Sigmoid colon (tissue), 7 donors: ENCODE data around the gene PTPN20. TPM values are rescaled to one million over a fixed set of nuclear protein-coding genes. Genes with fewer than 3 reads are reported as not detected.

Experiments used
- DNase-seq: peaks from one replicate; pipeline ENCODE4 v3.0.0-alpha.2; 2019
- H3K27ac ChIP-seq, 4 donors: fragments of 200-600 bp; sonication (generic); one replicate each; pipeline ENCODE4 v1.5.1; 2016 to 2019; ENCODE audit warnings: mild to moderate bottlenecking in 1 of 4
- H3K27me3 ChIP-seq, 3 donors: fragments of 200-600 bp; sonication (generic); one replicate each; pipeline ENCODE4 v1.5.1; 2019; ENCODE audit warnings: mild to moderate bottlenecking in 1 of 3
- H3K36me3 ChIP-seq, 4 donors: fragments of 200-600 bp; sonication (generic); one replicate each; pipeline ENCODE4 v1.5.1; 2016 to 2019
- H3K4me1 ChIP-seq, 4 donors: fragments of 200-600 bp; sonication (generic); one replicate each; pipeline ENCODE4 v1.5.1; 2017 to 2019
- H3K4me3 ChIP-seq, 4 donors: fragments of 200-600 bp; sonication (generic); one replicate each; pipeline ENCODE4 v1.5.1; 2017 to 2019; ENCODE audit warnings: mild to moderate bottlenecking in 2 of 4, moderate library complexity in 1 of 4
- H3K9me3 ChIP-seq, 4 donors: fragments of 200-600 bp in 3 of 4; sonication (generic) in 3 of 4; one replicate each; pipeline versions ENCODE4 v1.5.1 to v1.6.1; 2013 to 2019
- EP300 ChIP-seq, 4 donors: sonication (generic); formaldehyde crosslinking; IDR thresholded peaks; one replicate each; pipeline ENCODE4 v1.6.1; 2017; ENCODE audit warnings: antibody characterized with exemption in 4 of 4
- POLR2A ChIP-seq, 2 donors: fragments of 450-650 bp; IDR thresholded peaks; one replicate each; pipeline ENCODE4 v1.6.1; 2016; ENCODE audit warnings: antibody characterized with exemption in 2 of 2, mild to moderate bottlenecking in 2 of 2, moderate library complexity in 2 of 2
- POLR2AphosphoS5 ChIP-seq, 4 donors: sonication (generic); formaldehyde crosslinking; IDR thresholded peaks; one replicate each; pipeline ENCODE4 v1.6.1; 2017; ENCODE audit warnings: antibody characterized with exemption in 4 of 4
- WGBS, 2 donors: extraction: QIAGEN DNeasy Blood & Tissue Kit; methylation state at CpG; one replicate each; pipeline ENCODE4 v1.1.7; 2013; 5-methylcytosine and 5-hydroxymethylcytosine counted together
- intact Hi-C: fragments of 100-400 bp; cut with DNase I; formaldehyde crosslinking; loops from one replicate; pipeline ENCODE4 v1.15.1; 2023
- polyA plus RNA-seq, 3 donors: library from polyadenylated mRNA; stranded (reverse); fragments of 200-250 nt; gene quantifications; one replicate each; pipeline ENCODE4 v1.2.3, GENCODE V29; 2013
- total RNA-seq, 4 donors: library from RNA; depleted of rRNA; stranded (reverse); fragments of >200 nt; gene quantifications; one replicate each; pipeline ENCODE4 v1.1.0, GENCODE V29; 2016
- TF ChIP-seq, protein P1 (sequence below), 4 experiments: fragments of 450-650 bp in 3 of 4; fragments of 200-600 bp in 1 of 4; IDR thresholded peaks; one replicate each; pipeline ENCODE4 v1.5.1; 2016 to 2019; ENCODE audit warnings: antibody characterized with exemption in 4 of 4, mild to moderate bottlenecking in 3 of 4, moderate library complexity in 2 of 4
- donor health status: healthy with polysubstance abuse.
- donor health status: Bipolar disorder and iron deficiency.
- donor health status: healthy.

The PTPN20 gene
- total and polyA plus RNA-seq, 7 donors, result 0.50 to 3.0 (median 1.4) TPM; not detected in 1

DNA sequence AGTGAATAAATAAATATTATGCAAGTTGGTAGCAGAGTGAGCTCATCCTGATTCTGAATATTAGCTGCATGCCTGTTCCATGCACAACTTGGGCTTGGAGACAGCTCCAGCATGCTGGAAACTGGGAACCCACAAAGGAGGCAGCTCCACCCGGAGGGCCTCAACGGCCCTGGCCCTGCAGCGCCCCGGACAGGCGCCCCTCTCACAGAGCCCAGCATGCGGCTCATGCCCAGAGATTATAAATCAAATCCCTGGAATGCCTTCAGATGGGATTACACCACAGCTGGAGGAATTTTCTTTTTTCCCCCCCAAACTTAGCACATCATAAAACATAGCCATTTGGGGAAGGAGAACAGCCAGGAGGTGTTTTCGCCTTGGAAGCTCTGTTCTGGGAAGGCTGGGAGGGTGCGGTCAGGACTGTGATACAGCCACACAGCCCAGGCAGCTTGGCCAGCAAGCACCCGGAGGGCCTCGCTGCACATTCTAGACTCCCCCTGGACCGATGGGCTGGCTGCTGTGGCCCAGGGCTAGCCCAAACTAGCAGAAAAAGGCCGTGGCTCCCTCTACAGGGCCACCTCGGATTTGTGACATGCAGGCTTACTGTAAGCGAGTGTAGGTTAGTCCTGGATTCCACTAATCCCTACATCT is 102.4 kb downstream of the PTPN20 start:
- no peak overlapping the region for H3K4me3 ChIP-seq
- WGBS, 2 donors, result 77 to 82% methylated on average over 14 of the region's 14 CpGs
- DNase-seq, result peak; percentile 77
- H3K27ac ChIP-seq, result peak overlapping the region in 1 of 4 donors; percentile 46
- no peaks in the 10 kb centered on the region for H3K36me3 ChIP-seq
- intact Hi-C loops, result no loop called here
- TF ChIP-seq POLR2A (IDR thresholded peaks at IDR 0.05) (no peak), POLR2AphosphoS5 (IDR thresholded peaks at IDR 0.05) (no peak), EP300 (IDR thresholded peaks at IDR 0.05) (no peak)
- TF ChIP-seq, protein P1, sequence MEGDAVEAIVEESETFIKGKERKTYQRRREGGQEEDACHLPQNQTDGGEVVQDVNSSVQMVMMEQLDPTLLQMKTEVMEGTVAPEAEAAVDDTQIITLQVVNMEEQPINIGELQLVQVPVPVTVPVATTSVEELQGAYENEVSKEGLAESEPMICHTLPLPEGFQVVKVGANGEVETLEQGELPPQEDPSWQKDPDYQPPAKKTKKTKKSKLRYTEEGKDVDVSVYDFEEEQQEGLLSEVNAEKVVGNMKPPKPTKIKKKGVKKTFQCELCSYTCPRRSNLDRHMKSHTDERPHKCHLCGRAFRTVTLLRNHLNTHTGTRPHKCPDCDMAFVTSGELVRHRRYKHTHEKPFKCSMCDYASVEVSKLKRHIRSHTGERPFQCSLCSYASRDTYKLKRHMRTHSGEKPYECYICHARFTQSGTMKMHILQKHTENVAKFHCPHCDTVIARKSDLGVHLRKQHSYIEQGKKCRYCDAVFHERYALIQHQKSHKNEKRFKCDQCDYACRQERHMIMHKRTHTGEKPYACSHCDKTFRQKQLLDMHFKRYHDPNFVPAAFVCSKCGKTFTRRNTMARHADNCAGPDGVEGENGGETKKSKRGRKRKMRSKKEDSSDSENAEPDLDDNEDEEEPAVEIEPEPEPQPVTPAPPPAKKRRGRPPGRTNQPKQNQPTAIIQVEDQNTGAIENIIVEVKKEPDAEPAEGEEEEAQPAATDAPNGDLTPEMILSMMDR (IDR thresholded peaks at IDR 0.05), result no peak
- H3K9me3 ChIP-seq, result no peaks in the 10 kb centered on the region
- no peaks in the 10 kb centered on the region for H3K4me1 ChIP-seq
- no peaks in the 10 kb centered on the region for H3K27me3 ChIP-seq

DNA sequence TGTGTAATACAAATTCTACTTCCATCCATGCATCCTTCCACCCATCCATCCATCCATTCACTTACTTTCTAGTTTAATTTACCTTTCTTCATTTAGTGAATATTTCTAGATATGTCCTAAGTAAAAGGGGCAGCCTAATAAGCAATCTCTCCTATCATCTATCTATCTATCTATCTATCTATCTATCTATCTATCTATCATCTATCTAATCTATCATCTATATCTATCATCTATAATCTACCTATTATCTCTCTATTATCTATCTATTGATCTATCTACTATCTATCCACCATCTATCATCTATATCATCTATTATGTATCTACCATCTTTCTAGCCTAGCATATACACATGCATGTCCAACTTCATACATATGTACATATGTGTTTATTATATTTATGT is 104.2 kb downstream of the PTPN20 start:
- TF ChIP-seq EP300 (IDR thresholded peaks at IDR 0.05) (no peak), POLR2A (IDR thresholded peaks at IDR 0.05) (no peak), POLR2AphosphoS5 (IDR thresholded peaks at IDR 0.05) (no peak)
- TF ChIP-seq, protein P1 (IDR thresholded peaks at IDR 0.05), result no peak
- Histone ChIP-seq H3K4me3 (no peak overlapping the region), H3K27me3 (no peaks in the 10 kb centered on the region), H3K36me3 (no peaks in the 10 kb centered on the region), H3K4me1 (no peaks in the 10 kb centered on the region), H3K27ac (no peak overlapping the region), H3K9me3 (no peaks in the 10 kb centered on the region)
- DNase-seq, result no peak
- intact Hi-C loops, result no loop called here

DNA sequence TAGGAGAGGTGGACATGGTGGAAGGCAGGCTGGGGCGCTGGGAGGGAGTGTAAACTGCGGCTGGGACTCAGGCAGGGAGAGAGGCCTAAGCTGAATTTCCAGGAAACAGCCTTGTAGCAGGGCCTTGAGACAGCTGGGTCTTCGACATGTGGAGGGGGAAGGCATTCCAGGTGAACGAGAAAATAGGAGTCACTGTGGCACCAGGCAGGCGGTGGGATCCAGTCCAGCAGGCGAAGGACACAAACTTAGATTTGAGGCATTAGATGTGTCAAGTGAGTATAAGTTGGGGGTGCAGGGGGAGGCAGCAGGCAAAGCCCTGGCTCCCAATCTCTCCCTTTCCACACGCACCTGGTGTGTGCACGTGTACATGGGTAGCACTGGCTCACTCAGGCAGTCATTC is 105.3 kb downstream of the PTPN20 start:
- no peaks in the 10 kb centered on the region for H3K4me1 ChIP-seq

DNA sequence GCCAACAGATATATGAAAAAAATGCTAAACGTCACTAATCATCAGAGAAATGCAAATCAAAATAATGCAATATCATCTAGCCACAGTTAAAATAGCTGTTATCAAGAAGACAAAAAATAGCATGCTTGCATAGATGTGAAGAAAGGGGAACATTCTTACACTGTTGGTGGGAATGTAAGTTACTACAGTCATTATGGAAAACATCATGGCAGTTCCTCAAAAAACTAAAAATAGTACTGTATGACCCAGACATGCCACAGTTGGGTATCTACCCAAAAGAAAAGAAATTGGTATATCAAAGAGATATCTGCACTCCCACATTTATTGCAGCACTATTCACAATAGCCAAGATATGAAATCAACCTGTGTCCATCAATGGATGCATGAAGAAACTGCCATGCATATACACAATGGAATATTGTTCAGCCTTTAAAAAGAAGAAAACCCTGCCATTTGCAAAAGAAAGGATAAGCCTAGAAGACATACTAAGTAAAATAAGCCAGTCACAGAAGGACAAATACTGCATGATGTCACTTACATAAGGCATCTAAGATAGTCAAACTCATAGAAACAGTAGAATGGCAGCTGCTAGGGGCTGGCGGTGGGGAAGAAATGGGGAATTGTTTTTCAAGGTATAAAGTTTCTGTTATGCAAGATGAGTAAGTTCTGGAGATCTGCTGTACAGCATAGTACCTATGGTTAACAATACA is 107.0 kb downstream of the PTPN20 start:
- Histone ChIP-seq H3K27me3 (no peaks in the 10 kb centered on the region), H3K27ac (no peak overlapping the region), H3K36me3 (no peaks in the 10 kb centered on the region), H3K4me3 (no peak overlapping the region), H3K9me3 (no peaks in the 10 kb centered on the region), H3K4me1 (no peaks in the 10 kb centered on the region)
- intact Hi-C loops, result no loop called here
- no peak for DNase-seq
- WGBS, 2 donors, result 84 to 86% methylated on average over 2 of the region's 2 CpGs
- TF ChIP-seq, protein P1 (IDR thresholded peaks at IDR 0.05), result no peak
- TF ChIP-seq POLR2AphosphoS5 (IDR thresholded peaks at IDR 0.05) (no peak), EP300 (IDR thresholded peaks at IDR 0.05) (no peak), POLR2A (IDR thresholded peaks at IDR 0.05) (no peak)

More for the DNA sequence above, 105.3 kb downstream of the PTPN20 start:
- H3K4me3 ChIP-seq, result no peak overlapping the region
- H3K27ac ChIP-seq, result no peak overlapping the region
- WGBS, 2 donors, result 93 to 94% methylated on average over 8 of the region's 8 CpGs
- H3K27me3 ChIP-seq, result no peaks in the 10 kb centered on the region
- TF ChIP-seq POLR2AphosphoS5 (IDR thresholded peaks at IDR 0.05), result no peak
- TF ChIP-seq, protein P1 (IDR thresholded peaks at IDR 0.05), result no peak
- TF ChIP-seq POLR2A (IDR thresholded peaks at IDR 0.05), result no peak
- TF ChIP-seq EP300 (IDR thresholded peaks at IDR 0.05), result no peak
- DNase-seq, result peak; percentile 33
- intact Hi-C loops, result no loop called here
- H3K9me3 ChIP-seq, result no peaks in the 10 kb centered on the region
- H3K36me3 ChIP-seq, result no peaks in the 10 kb centered on the region
